Mesendoderm (in vitro differentiated cells): ENCODE results near the gene CEP126.
A peak's percentile ranks its signal among the peaks of the same experiment; 100 is the strongest.

Experiments
- DNase-seq: peaks from one replicate; pipeline ENCODE4 v3.0.0; 2013
- H2AK5ac ChIP-seq: 2 replicates; pipeline ENCODE4 v1.6.1; 2013; ENCODE audit warnings: low read length, inconsistent platforms
- H2BK120ac ChIP-seq: 2 replicates; pipeline ENCODE4 v1.6.1; 2013; ENCODE audit warnings: low read depth, mild to moderate bottlenecking, low read length, moderate library complexity, mixed read lengths
- H2BK15ac ChIP-seq: replicated peaks from 2 replicates; pipeline ENCODE4 v1.6.1; 2013; ENCODE audit warnings: low read depth, mild to moderate bottlenecking, moderate library complexity
- H2BK5ac ChIP-seq: 2 replicates; pipeline ENCODE4 v1.6.1; 2013; ENCODE audit warnings: low read length, inconsistent platforms
- H3K18ac ChIP-seq: 2 replicates; pipeline ENCODE4 v1.6.1; 2013; ENCODE audit warnings: mild to moderate bottlenecking, low read length, mixed read lengths
- H3K23ac ChIP-seq: one replicate; pipeline ENCODE4 v1.6.1; 2013; ENCODE audit warnings: low read length
- H3K27ac ChIP-seq: 2 replicates; pipeline ENCODE4 v1.5.1; 2013; ENCODE audit warnings: low read depth, mild to moderate bottlenecking, inconsistent platforms, low read length, moderate library complexity
- H3K27me3 ChIP-seq: 2 replicates; pipeline ENCODE4 v1.6.1; 2013; ENCODE audit warnings: low read length, control low read depth, mild to moderate bottlenecking, inconsistent platforms; ENCODE audit not compliant: insufficient read depth, poor library complexity
- H3K36me3 ChIP-seq: 2 replicates; pipeline ENCODE4 v1.6.1; 2013; ENCODE audit warnings: low read length, inconsistent platforms; ENCODE audit not compliant: control insufficient read depth, insufficient read depth
- H3K4ac ChIP-seq: one replicate; pipeline ENCODE4 v1.6.1; 2013; ENCODE audit warnings: low read depth, mild to moderate bottlenecking, low read length, moderate library complexity
- H3K4me1 ChIP-seq: 2 replicates; pipeline ENCODE4 v1.6.1; 2013; ENCODE audit warnings: low read depth, low read length, inconsistent platforms; ENCODE audit not compliant: control insufficient read depth
- H3K4me2 ChIP-seq: 2 replicates; pipeline ENCODE4 v1.6.1; 2013; ENCODE audit warnings: low read length
- H3K4me3 ChIP-seq: 2 replicates; pipeline ENCODE4 v1.5.1; 2013; ENCODE audit warnings: mild to moderate bottlenecking, low read length
- H3K56ac ChIP-seq: one replicate; pipeline ENCODE4 v1.6.1; 2013; ENCODE audit warnings: low read length
- H3K79me1 ChIP-seq: 2 replicates; pipeline ENCODE4 v1.6.1; 2013; ENCODE audit warnings: low read length, inconsistent platforms
- H3K79me2 ChIP-seq: 2 replicates; pipeline ENCODE4 v1.6.1; 2013; ENCODE audit warnings: mild to moderate bottlenecking, low read length; ENCODE audit not compliant: control insufficient read depth, insufficient read depth
- H3K9ac ChIP-seq: 2 replicates; pipeline ENCODE4 v1.6.1; 2013; ENCODE audit warnings: low read length, inconsistent platforms
- H4K5ac ChIP-seq: one replicate; pipeline ENCODE4 v1.6.1; 2013; ENCODE audit warnings: low read length
- H4K8ac ChIP-seq: one replicate; pipeline ENCODE4 v1.6.1; 2013; ENCODE audit warnings: low read depth, mild to moderate bottlenecking, control low read depth, low read length, moderate library complexity
- WGBS: extraction: QIAGEN DNeasy Blood & Tissue Kit; methylation state at CpG from one replicate; pipeline ENCODE4 v1.1.7; 2013; ENCODE audit warnings: low lambda C conversion rate, missing lambda C conversion rate; ENCODE audit not compliant: insufficient coverage; ENCODE audit errors: extremely low coverage; 5-methylcytosine and 5-hydroxymethylcytosine counted together

Gene CEP126

DNA sequence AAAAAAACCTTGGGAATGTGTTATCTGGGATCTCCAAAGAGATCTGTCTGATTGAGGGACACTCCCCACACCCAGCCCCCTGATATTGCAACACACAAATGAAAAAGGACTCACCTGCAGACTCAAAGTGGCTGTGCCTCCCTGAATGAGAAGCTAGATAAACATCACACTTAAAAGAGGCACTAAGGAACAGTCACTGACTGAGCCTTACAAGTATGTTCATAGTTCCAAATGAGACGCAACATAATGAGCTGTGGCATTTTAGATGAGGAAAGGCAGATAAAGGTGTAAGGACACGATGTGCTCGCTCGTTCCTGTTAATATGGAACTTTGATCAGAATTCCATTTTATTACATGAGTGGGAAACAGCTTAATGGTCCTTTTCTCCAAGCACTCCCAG is 111.4 kb downstream of the CEP126 start:
- no peaks in the 10 kb centered on the region for H3K79me1 ChIP-seq
- no peak overlapping the region for H3K27ac ChIP-seq
- no peak overlapping the region for H2BK15ac ChIP-seq
- no peaks in the 10 kb centered on the region for H3K36me3 ChIP-seq
- H3K27me3 ChIP-seq, result no peaks in the 10 kb centered on the region
- no peak overlapping the region for H4K5ac ChIP-seq
- no peak overlapping the region for H2BK5ac ChIP-seq
- no peak overlapping the region for H2AK5ac ChIP-seq
- H3K79me2 ChIP-seq, result no peaks in the 10 kb centered on the region
- no CpG with 5 or more reads among the region's 4 CpGs for WGBS
- no peak overlapping the region for H3K23ac ChIP-seq
- H3K56ac ChIP-seq, result no peak overlapping the region
- no peak for DNase-seq
- H3K4me1 ChIP-seq, result peaks cover 1% of the 10 kb centered on the region
- no peak overlapping the region for H3K4me3 ChIP-seq
- no peak overlapping the region for H2BK120ac ChIP-seq
- H4K8ac ChIP-seq, result no peak overlapping the region
- H3K4ac ChIP-seq, result no peak overlapping the region
- H3K18ac ChIP-seq, result no peak overlapping the region
- no peak overlapping the region for H3K9ac ChIP-seq
- no peak overlapping the region for H3K4me2 ChIP-seq

DNA sequence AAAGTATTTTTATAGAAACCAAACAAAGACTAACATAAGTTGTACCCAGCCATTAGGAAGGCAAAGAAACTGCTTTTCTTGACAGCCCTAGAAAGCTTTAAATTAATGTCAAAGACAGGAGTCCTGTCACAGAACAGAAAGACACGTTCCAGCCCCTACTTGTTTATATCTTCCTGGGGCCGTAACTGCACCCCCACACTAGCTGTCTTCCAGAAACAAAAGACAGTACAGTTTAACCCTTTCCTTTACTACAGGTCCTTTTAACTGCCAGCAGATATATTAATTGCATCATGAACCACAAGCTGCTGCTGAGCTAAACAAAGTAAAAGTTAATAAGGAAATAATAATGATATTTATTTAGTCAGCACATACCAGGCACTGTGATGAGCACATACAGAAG is 112.1 kb downstream of the CEP126 start:
- Histone ChIP-seq H3K4me3 (no peak overlapping the region), H3K4ac (no peak overlapping the region), H3K79me2 (no peaks in the 10 kb centered on the region), H3K27me3 (no peaks in the 10 kb centered on the region), H3K79me1 (no peaks in the 10 kb centered on the region), H2BK15ac (no peak overlapping the region), H2BK120ac (no peak overlapping the region), H3K36me3 (no peaks in the 10 kb centered on the region), H2BK5ac (no peak overlapping the region), H3K4me1 (peaks cover 1% of the 10 kb centered on the region), H4K8ac (no peak overlapping the region), H3K4me2 (no peak overlapping the region), H3K23ac (no peak overlapping the region), H3K9ac (no peak overlapping the region), H4K5ac (no peak overlapping the region), H3K27ac (no peak overlapping the region), H2AK5ac (no peak overlapping the region), H3K18ac (no peak overlapping the region), H3K56ac (no peak overlapping the region)
- no peak for DNase-seq
- WGBS, result no CpG with 5 or more reads among the region's 2 CpGs

DNA sequence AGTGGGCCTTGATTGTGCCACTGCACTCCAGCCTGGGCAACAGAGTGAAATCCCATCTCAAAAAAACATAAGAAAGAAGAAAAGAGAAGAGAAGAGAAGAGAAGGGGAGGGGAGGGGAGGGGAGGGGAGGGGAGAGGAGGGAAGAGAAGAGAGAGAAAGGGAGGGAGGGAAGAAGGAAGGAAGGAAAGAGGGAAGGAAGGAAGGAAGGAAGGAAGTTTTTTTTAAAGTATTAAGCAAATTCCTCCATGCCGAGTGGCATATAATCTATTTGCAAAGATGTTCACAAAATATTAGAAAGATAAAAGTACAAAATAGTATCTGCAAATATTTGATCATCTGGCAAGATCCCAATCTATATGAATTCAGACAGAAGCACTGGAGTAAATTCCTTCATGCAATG is 121.9 kb downstream of the CEP126 start:
- Histone ChIP-seq H3K27ac (no peak overlapping the region), H3K79me1 (no peaks in the 10 kb centered on the region), H3K56ac (no peak overlapping the region), H2BK5ac (no peak overlapping the region), H3K27me3 (no peaks in the 10 kb centered on the region), H3K36me3 (no peaks in the 10 kb centered on the region), H4K8ac (no peak overlapping the region), H3K9ac (no peak overlapping the region), H3K23ac (no peak overlapping the region), H3K4me1 (no peaks in the 10 kb centered on the region), H2BK120ac (no peak overlapping the region), H3K18ac (no peak overlapping the region), H3K4me2 (no peak overlapping the region), H3K4me3 (no peak overlapping the region), H4K5ac (no peak overlapping the region), H2AK5ac (no peak overlapping the region), H3K4ac (no peak overlapping the region), H3K79me2 (no peaks in the 10 kb centered on the region), H2BK15ac (no peak overlapping the region)
- WGBS, result no CpG with 5 or more reads among the region's 1 CpG
- DNase-seq, result no peak

GRCh38 chr11:102046841-102047240 is 132.0 kb downstream of the CEP126 start:
- H3K4me3 ChIP-seq, result peak overlapping the region; percentile 49
- H3K36me3 ChIP-seq, result no peaks in the 10 kb centered on the region
- no peak overlapping the region for H3K27ac ChIP-seq
- no peak overlapping the region for H2BK120ac ChIP-seq
- no peak overlapping the region for H2AK5ac ChIP-seq
- H3K4me1 ChIP-seq, result no peaks in the 10 kb centered on the region
- H3K79me1 ChIP-seq, result no peaks in the 10 kb centered on the region
- H3K23ac ChIP-seq, result no peak overlapping the region
- no peaks in the 10 kb centered on the region for H3K79me2 ChIP-seq
- peak overlapping the region; percentile 71 for H3K4me2 ChIP-seq
- H3K18ac ChIP-seq, result no peak overlapping the region
- no peak overlapping the region for H4K8ac ChIP-seq
- H3K27me3 ChIP-seq, result no peaks in the 10 kb centered on the region
- peak overlapping the region; percentile 63 for H3K9ac ChIP-seq
- H3K4ac ChIP-seq, result no peak overlapping the region
- H2BK5ac ChIP-seq, result no peak overlapping the region
- no CpG with 5 or more reads among the region's 4 CpGs for WGBS
- no peak for DNase-seq
- H3K56ac ChIP-seq, result peak overlapping the region; percentile 74
- no peak overlapping the region for H2BK15ac ChIP-seq
- no peak overlapping the region for H4K5ac ChIP-seq

DNA sequence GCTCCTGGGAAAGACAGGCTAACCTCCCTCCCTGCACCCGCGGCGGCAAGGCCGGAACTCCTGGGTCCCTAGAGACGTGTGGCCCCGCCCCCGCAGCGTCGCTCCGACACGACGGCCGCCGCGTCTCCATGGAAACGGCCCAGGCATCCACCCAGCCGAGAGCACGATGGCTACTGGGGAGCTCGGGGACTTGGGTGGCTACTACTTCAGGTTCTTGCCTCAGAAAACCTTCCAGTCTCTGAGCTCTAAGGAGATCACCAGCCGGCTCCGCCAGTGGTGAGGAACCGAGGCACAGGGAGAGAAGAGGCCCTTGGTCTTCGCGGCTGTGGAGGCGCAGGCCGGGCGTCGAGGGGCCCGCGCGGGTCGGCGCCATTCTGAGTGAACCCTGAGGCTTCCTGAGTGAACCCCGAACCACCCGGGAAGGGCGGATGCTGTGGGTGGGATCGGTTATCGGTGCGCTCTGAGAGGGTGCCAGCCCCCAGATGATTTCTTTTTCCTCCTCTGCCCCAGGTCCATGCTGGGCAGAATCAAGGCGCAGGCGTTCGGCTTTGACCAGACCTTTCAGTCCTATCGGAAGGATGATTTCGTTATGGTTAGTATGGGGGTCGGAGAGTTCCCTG is 132.6 kb downstream of the CEP126 start, which contains the start of gene CFAP300:
CFAP300 (plus strand) TSS at position 133 of the 620 bp plus-strand sequence; CDS start at position 167, 34 bp downstream.
- Histone ChIP-seq H4K8ac (peak within 1 kb of the TSS; percentile 86), H4K5ac (no peak within 1 kb of the TSS), H2BK5ac (no peak within 1 kb of the TSS), H3K79me1 (no peaks in the 10 kb centered on the region), H3K23ac (peak within 1 kb of the TSS; percentile 24), H2BK15ac (no peak within 1 kb of the TSS), H3K4me2 (peak within 1 kb of the TSS; percentile 71), H3K79me2 (no peaks in the 10 kb centered on the region), H2AK5ac (no peak within 1 kb of the TSS), H3K4me1 (no peaks in the 10 kb centered on the region), H3K4me3 (peak within 1 kb of the TSS; percentile 49), H3K9ac (peak within 1 kb of the TSS; percentile 63), H3K27ac (no peak within 1 kb of the TSS), H3K36me3 (no peaks in the 10 kb centered on the region), H3K18ac (no peak within 1 kb of the TSS), H2BK120ac (no peak within 1 kb of the TSS), H3K56ac (peak within 1 kb of the TSS; percentile 74), H3K27me3 (no peaks in the 10 kb centered on the region), H3K4ac (no peak within 1 kb of the TSS)
- DNase-seq, result peak; percentile 69
- WGBS, result no CpG with 5 or more reads among the region's 45 CpGs
